B cell (primary cell): ENCODE data around the gene PEA15. TPM values are rescaled to one million over a fixed set of nuclear protein-coding genes. Genes with fewer than 3 reads are reported as not detected.

Experiments
- ATAC-seq: fragments of 200-7000 bp; cut with Tn5 transposase; one replicate; pipeline ENCODE4 v1.10.0; 2021; ENCODE audit warnings: low read depth, mild to moderate bottlenecking, moderate number of reproducible peaks, moderate library complexity
- CTCF ChIA-PET: fragments of 350-600 bp; sonication (Branson Sonifier 250); formaldehyde crosslinking; loops from one replicate; lab custom pipeline; 2021; ENCODE audit warnings: antibody characterized with exemption, inconsistent platforms; lab: Charles Lee
- POLR2A ChIA-PET: fragments of 350-600 bp; sonication (Branson Sonifier 250); formaldehyde crosslinking; loops from one replicate; lab custom pipeline; 2021; ENCODE audit warnings: antibody characterized with exemption; lab: Charles Lee
- DNase-seq: peaks from one replicate; pipeline ENCODE4 v3.0.0; 2013
- H2AFZ ChIP-seq: 2 replicates; pipeline ENCODE4 v1.6.1; 2012; ENCODE audit warnings: mild to moderate bottlenecking, low read depth, low read length; ENCODE audit not compliant: insufficient read depth, poor library complexity, severe bottlenecking
- H3K27ac ChIP-seq, 2 donors: 1 replicate in 1 of 2; 2 replicates in 1 of 2; pipeline ENCODE4 v1.5.1; 2012 to 2013; ENCODE audit warnings: low read length in 2 of 2, mild to moderate bottlenecking in 2 of 2, moderate library complexity in 1 of 2
- H3K27me3 ChIP-seq, 4 experiments: fragments of 200-600 bp in 1 of 4; sonication (generic) in 1 of 4; replicated peaks in 1 of 4; 1 replicate in 2 of 4; 2 replicates in 2 of 4; pipeline versions ENCODE4 v1.6.1 to v1.7.0; 2013 to 2016; ENCODE audit warnings: low read length in 3 of 4, mild to moderate bottlenecking in 2 of 4, mixed read lengths in 1 of 4, moderate library complexity in 1 of 4; ENCODE audit not compliant: insufficient read depth in 4 of 4, control insufficient read depth in 3 of 4; ENCODE audit errors: control extremely low read depth in 1 of 4
- H3K36me3 ChIP-seq, 2 experiments: replicated peaks in 1 of 2; 1 replicate in 1 of 2; 2 replicates in 1 of 2; pipeline versions ENCODE4 v1.6.1 to v1.7.1; 2013; ENCODE audit warnings: low read length in 1 of 2; ENCODE audit not compliant: insufficient read depth in 2 of 2, control insufficient read depth in 1 of 2; ENCODE audit errors: control extremely low read depth in 1 of 2, extremely low read depth in 1 of 2
- H3K4me1 ChIP-seq, 2 donors: fragments of 200-600 bp in 1 of 2; sonication (generic) in 1 of 2; 1 replicate in 1 of 2; 2 replicates in 1 of 2; pipeline versions ENCODE4 v1.5.1 to v1.6.1; 2013 to 2017; ENCODE audit warnings: low read length in 2 of 2; ENCODE audit not compliant: control insufficient read depth in 2 of 2, insufficient read depth in 2 of 2
- H3K4me2 ChIP-seq: replicated peaks from 2 replicates; pipeline ENCODE3; 2012; ENCODE audit warnings: mild to moderate bottlenecking, low read depth, low read length; ENCODE audit not compliant: poor library complexity, severe bottlenecking
- H3K4me3 ChIP-seq, 5 experiments: fragments of 200-600 bp in 1 of 5; sonication (generic) in 1 of 5; 1 replicate in 3 of 5; 2 replicates in 2 of 5; pipeline versions ENCODE4 v1.5.1 to v1.7.0; 2011 to 2016; ENCODE audit warnings: low read length in 4 of 5, mild to moderate bottlenecking in 4 of 5, low read depth in 2 of 5, control low read depth in 1 of 5, moderate library complexity in 1 of 5; ENCODE audit not compliant: insufficient read depth in 1 of 5; ENCODE audit errors: control extremely low read depth in 1 of 5, extremely low read depth in 1 of 5
- H3K79me2 ChIP-seq: fragments of 200-600 bp; sonication (generic); one replicate; pipeline ENCODE4 v1.6.0; 2016; ENCODE audit warnings: low read length; ENCODE audit not compliant: control insufficient read depth, insufficient read depth
- H3K9ac ChIP-seq: fragments of 200-600 bp; sonication (generic); 2 replicates; pipeline ENCODE4 v1.6.1; 2017; ENCODE audit warnings: mild to moderate bottlenecking, low read length, moderate library complexity
- H3K9me3 ChIP-seq, 3 donors: one replicate each; pipeline versions ENCODE4 v1.6.1 to v1.7.1; 2013; ENCODE audit warnings: low read length in 2 of 3; ENCODE audit not compliant: control insufficient read depth in 2 of 3, insufficient read depth in 1 of 3; ENCODE audit errors: control extremely low read depth in 1 of 3
- H4K20me1 ChIP-seq: 2 replicates; pipeline ENCODE4 v1.6.0; 2012; ENCODE audit warnings: mild to moderate bottlenecking, low read length; ENCODE audit not compliant: insufficient read depth, control insufficient read depth, poor library complexity, severe bottlenecking
- H3K27ac Mint-ChIP-seq: one replicate; pipeline ENCODE4 v1.8.0; 2021; ENCODE audit warnings: mixed read lengths
- H3K27me3 Mint-ChIP-seq: one replicate; pipeline ENCODE4 v1.8.0; 2021; ENCODE audit warnings: mixed read lengths
- H3K4me1 Mint-ChIP-seq: one replicate; pipeline ENCODE4 v1.8.0; 2021; ENCODE audit warnings: mixed read lengths
- H3K4me3 Mint-ChIP-seq: one replicate; pipeline ENCODE4 v1.8.0; 2021; ENCODE audit warnings: mixed read lengths
- H3K9me3 Mint-ChIP-seq: one replicate; pipeline ENCODE4 v1.8.0; 2022; ENCODE audit warnings: mixed read lengths; ENCODE audit not compliant: insufficient read depth
- CTCF ChIP-seq: fragments of 200-600 bp; IDR thresholded peaks from one replicate; pipeline ENCODE4 v1.8.0; 2022; ENCODE audit warnings: antibody characterized with exemption, mild to moderate bottlenecking
- EZH2 ChIP-seq: IDR thresholded peaks from 2 replicates; pipeline ENCODE4 v1.6.1; 2012; ENCODE audit warnings: borderline replicate concordance, low read depth, mild to moderate bottlenecking, moderate library complexity, low read length; ENCODE audit not compliant: insufficient read depth, poor library complexity, severe bottlenecking
- WGBS: methylation state at CpG from one replicate; pipeline ENCODE4 v1.1.5; 2013; ENCODE audit warnings: missing lambda C conversion rate; ENCODE audit not compliant: insufficient coverage; 5-methylcytosine and 5-hydroxymethylcytosine counted together
- intact Hi-C: fragments of 100-400 bp; cut with micrococcal nuclease; formaldehyde crosslinking; loops from one replicate; pipeline ENCODE4 v1.10.0; 2022
- polyA plus RNA-seq: library from polyadenylated mRNA; depleted of rRNA; stranded (reverse); fragments of >200 nt; gene quantifications from 2 replicates; pipeline ENCODE4 v1.2.3, GENCODE V29; 2012
- total RNA-seq, 2 donors: library from RNA; stranded (reverse); fragments of 120-200 nt in 1 of 2; gene quantifications; 1 replicate in 1 of 2; 2 replicates in 1 of 2; pipeline versions ENCODE4 v1.2.3 to v1.2.4, GENCODE V29; 2013 to 2022

PEA15 gene
- total and polyA plus RNA-seq, 2 donors (not counting 1 experiment from before 2014, with no cell fraction given): 81.7 to 91.4 TPM

GRCh38 chr1:160171980-160172379 lies 33.2 kb upstream of the PEA15 start:
- no peak overlapping the region for H3K4me2 ChIP-seq
- H4K20me1 ChIP-seq: no peaks in the 10 kb centered on the region
- H2AFZ ChIP-seq: no peak overlapping the region
- H3K9me3 ChIP-seq: no peaks in the 10 kb centered on the region
- CTCF ChIA-PET: no interaction called here
- intact Hi-C loops: no loop called here
- no peak overlapping the region for H3K4me3 Mint-ChIP-seq
- ATAC-seq: no peak
- no peak for TF ChIP-seq CTCF
- no peak for TF ChIP-seq EZH2
- H3K79me2 ChIP-seq: no peaks in the 10 kb centered on the region
- no peak overlapping the region for H3K27ac Mint-ChIP-seq
- H3K27ac ChIP-seq: no peak overlapping the region
- no peak for DNase-seq
- POLR2A ChIA-PET: no interaction called here
- H3K9ac ChIP-seq: no peak overlapping the region
- H3K4me3 ChIP-seq: no peak overlapping the region
- no peaks in the 10 kb centered on the region for H3K9me3 Mint-ChIP-seq
- peaks cover 9 to 14% of the 10 kb centered on the region in 2 donors for H3K4me1 ChIP-seq
- peaks cover 14% of the 10 kb centered on the region for H3K27me3 Mint-ChIP-seq
- no peaks in the 10 kb centered on the region for H3K27me3 ChIP-seq
- 93% methylated on average over 9 of the region's 9 CpGs for WGBS
- H3K36me3 ChIP-seq: no peaks in the 10 kb centered on the region
- H3K4me1 Mint-ChIP-seq: peaks cover 15% of the 10 kb centered on the region

GRCh38 chr1:160177231-160177630 lies 28.0 kb upstream of the PEA15 start:
- Histone ChIP-seq H3K36me3 (no peaks in the 10 kb centered on the region), H3K4me2 (no peak overlapping the region), H3K4me3 (no peak overlapping the region), H3K27ac (no peak overlapping the region), H3K27me3 (peaks cover 0 to 3% (median 0%) of the 10 kb centered on the region in 4 experiments), H3K9me3 (no peaks in the 10 kb centered on the region), H3K79me2 (no peaks in the 10 kb centered on the region), H3K4me1 (no peaks in the 10 kb centered on the region), H3K9ac (no peak overlapping the region), H4K20me1 (no peaks in the 10 kb centered on the region), H2AFZ (no peak overlapping the region)
- intact Hi-C loops: no loop called here
- CTCF ChIA-PET: interaction anchor here (0.5 kb wide), 1 partner anchor 230 kb away, joined by 3 read pairs; no protein-coding TSS in a partner anchor
- WGBS: 100% methylated on average over 2 of the region's 2 CpGs
- DNase-seq: no peak
- H3K27me3 Mint-ChIP-seq: peaks cover 31% of the 10 kb centered on the region
- H3K4me1 Mint-ChIP-seq: no peaks in the 10 kb centered on the region
- TF ChIP-seq EZH2: no peak
- TF ChIP-seq CTCF: no peak
- H3K4me3 Mint-ChIP-seq: no peak overlapping the region
- no peak overlapping the region for H3K27ac Mint-ChIP-seq
- ATAC-seq: no peak
- no peaks in the 10 kb centered on the region for H3K9me3 Mint-ChIP-seq
- POLR2A ChIA-PET: no interaction called here
